Measurements from ENCODE around the gene RASSF1. TPM values are rescaled to one million over a fixed set of nuclear protein-coding genes. Genes with fewer than 3 reads are reported as not detected.

Gene RASSF1
- total RNA-seq, 1 donor from 2014 or later = 68.3 TPM

GRCh38 chr3:50345586-50346234, 5.1 kb upstream of the RASSF1 start, which contains the start of gene ZMYND10:
Gene ZMYND10 (minus strand): TSS chr3:50345732. CDS start chr3:50345579, 153 bp downstream.
- DNase-seq = peak; percentile 95
- Mint-ChIP-seq H3K27me3 (no peaks in the 10 kb centered on the region), H3K4me1 (peaks cover 41% of the 10 kb centered on the region), H3K4me3 (peak within 1 kb of the TSS; percentile 79), H3K36me3 (ENCODE audit: low read depth) (peaks cover 20% of the 10 kb centered on the region), H3K9me3 (no peaks in the 10 kb centered on the region), H3K27ac (peak within 1 kb of the TSS; percentile 57)
- intact Hi-C loops (cut with micrococcal nuclease) = no loop called here

- peaks cover 36% of the 10 kb centered on the region for H3K4me1 Mint-ChIP-seq
- no peak overlapping the region for H3K27ac Mint-ChIP-seq
- H3K9me3 Mint-ChIP-seq = no peaks in the 10 kb centered on the region
- no peak overlapping the region for H3K4me3 Mint-ChIP-seq
- peak; percentile 62 for DNase-seq
- intact Hi-C loops (cut with micrococcal nuclease) = no loop called here
- peaks cover 17% of the 10 kb centered on the region for H3K36me3 Mint-ChIP-seq (ENCODE audit: low read depth)
- no peaks in the 10 kb centered on the region for H3K27me3 Mint-ChIP-seq
Observed at GRCh38 chr3:50345008-50345407, 4.4 kb upstream of the RASSF1 start.

GRCh38 chr3:50342813-50343633, 2.4 kb upstream of the RASSF1 start:
- DNase-seq = peak; percentile 68
- Mint-ChIP-seq H3K4me1 (peaks cover 40% of the 10 kb centered on the region), H3K36me3 (ENCODE audit: low read depth) (peaks cover 18% of the 10 kb centered on the region), H3K27ac (peak overlapping the region; percentile 29), H3K27me3 (no peaks in the 10 kb centered on the region), H3K9me3 (no peaks in the 10 kb centered on the region), H3K4me3 (no peak overlapping the region)
- intact Hi-C loops (cut with micrococcal nuclease) = no loop called here

GRCh38 chr3:50341996-50342650, 1.5 kb upstream of the RASSF1 start:
- Mint-ChIP-seq H3K9me3 (no peaks in the 10 kb centered on the region), H3K36me3 (ENCODE audit: low read depth) (peaks cover 17% of the 10 kb centered on the region), H3K27me3 (no peaks in the 10 kb centered on the region), H3K4me3 (peak overlapping the region; percentile 54), H3K4me1 (peaks cover 39% of the 10 kb centered on the region), H3K27ac (peak overlapping the region; percentile 19)
- intact Hi-C loops (cut with micrococcal nuclease) = no loop called here
- peak; percentile 63 for DNase-seq

- Mint-ChIP-seq H3K27ac (peak overlapping the region; percentile 94), H3K9me3 (no peaks in the 10 kb centered on the region), H3K27me3 (no peaks in the 10 kb centered on the region), H3K36me3 (ENCODE audit: low read depth) (peaks cover 19% of the 10 kb centered on the region), H3K4me1 (peaks cover 39% of the 10 kb centered on the region), H3K4me3 (peak overlapping the region; percentile 85)
- no peak for DNase-seq
- intact Hi-C loops (cut with micrococcal nuclease) = no loop called here
Observed at GRCh38 chr3:50341537-50341936, 901 bp upstream of the RASSF1 start.

GRCh38 chr3:50340147-50340447, 539 bp downstream of the RASSF1 start:
- peak overlapping the region; percentile 99 for H3K27ac Mint-ChIP-seq
- no peaks in the 10 kb centered on the region for H3K9me3 Mint-ChIP-seq
- intact Hi-C loops (cut with micrococcal nuclease) = loop anchor here (1.0 kb wide), 1 partner anchor 10 kb away; the partner anchor contains the start of genes CYB561D2 and NPRL2
- peaks cover 46% of the 10 kb centered on the region for H3K4me1 Mint-ChIP-seq
- peak overlapping the region; percentile 85 for H3K4me3 Mint-ChIP-seq
- H3K27me3 Mint-ChIP-seq = no peaks in the 10 kb centered on the region
- peaks cover 31% of the 10 kb centered on the region for H3K36me3 Mint-ChIP-seq (ENCODE audit: low read depth)
- DNase-seq = no peak

GRCh38 chr3:50339485-50340146, 1.0 kb downstream of the RASSF1 start:
- peaks cover 47% of the 10 kb centered on the region for H3K4me1 Mint-ChIP-seq
- intact Hi-C loops (cut with micrococcal nuclease) = loop anchor here (1.0 to 5.0 kb wide), 4 partner anchors 11 to 273 kb away; partner anchors contain the start of genes C3orf18, CISH, CYB561D2 and GNAI2
- peak overlapping the region; percentile 85 for H3K4me3 Mint-ChIP-seq
- H3K27ac Mint-ChIP-seq = peak overlapping the region; percentile 99
- H3K9me3 Mint-ChIP-seq = no peaks in the 10 kb centered on the region
- H3K36me3 Mint-ChIP-seq (ENCODE audit: low read depth) = peaks cover 32% of the 10 kb centered on the region
- H3K27me3 Mint-ChIP-seq = no peaks in the 10 kb centered on the region
- DNase-seq = no peak

GRCh38 chr3:50338965-50339364, 1.7 kb downstream of the RASSF1 start:
- H3K36me3 Mint-ChIP-seq (ENCODE audit: low read depth) = peaks cover 38% of the 10 kb centered on the region
- intact Hi-C loops (cut with micrococcal nuclease) = loop anchor here (5.0 kb wide), 3 partner anchors 102 to 273 kb away; partner anchors contain the start of genes C3orf18, CISH, GNAI2 and HEMK1
- peaks cover 53% of the 10 kb centered on the region for H3K4me1 Mint-ChIP-seq
- H3K27ac Mint-ChIP-seq = peak overlapping the region; percentile 99
- no peaks in the 10 kb centered on the region for H3K27me3 Mint-ChIP-seq
- H3K9me3 Mint-ChIP-seq = no peaks in the 10 kb centered on the region
- peak; percentile 64 for DNase-seq
- H3K4me3 Mint-ChIP-seq = peak overlapping the region; percentile 85

GRCh38 chr3:50337175-50337861, 3.3 kb downstream of the RASSF1 start:
- Mint-ChIP-seq H3K9me3 (no peaks in the 10 kb centered on the region), H3K4me1 (peaks cover 54% of the 10 kb centered on the region), H3K27ac (peak overlapping the region; percentile 99), H3K27me3 (no peaks in the 10 kb centered on the region), H3K4me3 (peak overlapping the region; percentile 85), H3K36me3 (ENCODE audit: low read depth) (peaks cover 43% of the 10 kb centered on the region)
- intact Hi-C loops (cut with micrococcal nuclease) = loop anchor here (1.0 to 5.0 kb wide), 8 partner anchors 9 to 275 kb away; partner anchors contain the start of genes C3orf18, CISH, GNAI2 and HEMK1
- peak; percentile 99 for DNase-seq

- no peak for DNase-seq
- H3K4me3 Mint-ChIP-seq = peak overlapping the region; percentile 85
- H3K4me1 Mint-ChIP-seq = peaks cover 53% of the 10 kb centered on the region
- intact Hi-C loops (cut with micrococcal nuclease) = loop anchor here (1.0 to 5.0 kb wide), 8 partner anchors 8 to 276 kb away; partner anchors contain the start of genes C3orf18, CISH, GNAI2 and HEMK1
- H3K36me3 Mint-ChIP-seq (ENCODE audit: low read depth) = peaks cover 48% of the 10 kb centered on the region
- H3K27me3 Mint-ChIP-seq = no peaks in the 10 kb centered on the region
- no peaks in the 10 kb centered on the region for H3K9me3 Mint-ChIP-seq
- peak overlapping the region; percentile 99 for H3K27ac Mint-ChIP-seq
Observed at GRCh38 chr3:50336452-50337174, 4.0 kb downstream of the RASSF1 start.

GRCh38 chr3:50334339-50335075, 6.1 kb downstream of the RASSF1 start:
- no peak for DNase-seq
- Mint-ChIP-seq H3K27me3 (no peaks in the 10 kb centered on the region), H3K27ac (peak overlapping the region; percentile 87), H3K4me1 (peaks cover 43% of the 10 kb centered on the region), H3K9me3 (no peaks in the 10 kb centered on the region), H3K4me3 (peak overlapping the region; percentile 71), H3K36me3 (ENCODE audit: low read depth) (peaks cover 65% of the 10 kb centered on the region)
- intact Hi-C loops (cut with micrococcal nuclease) = loop anchor here (5.0 kb wide), 3 partner anchors 97 to 278 kb away; partner anchors contain the start of genes C3orf18, CISH, GNAI2 and HEMK1
